Endothelial cell of umbilical vein (primary cell): ENCODE data around the gene CEP44.
"Not testable (repeated sequence)": the region's sequence is repeated elsewhere in the genome, so short reads cannot be mapped to it uniquely, and the experiment has no call there.

Source experiments
- CTCF ChIP-seq, 2 donors: IDR thresholded peaks; 1 replicate in 1 of 2; 2 replicates in 1 of 2; pipeline ENCODE4 v1.5.1; 2011; ENCODE audit warnings: low read length in 2 of 2, mild to moderate bottlenecking in 2 of 2, moderate library complexity in 2 of 2, control low read depth in 1 of 2, inconsistent platforms in 1 of 2, low read depth in 1 of 2; ENCODE audit not compliant: insufficient read depth in 1 of 2; ENCODE audit errors: extremely low read depth in 1 of 2
- EZH2 ChIP-seq: IDR thresholded peaks from 2 replicates; pipeline ENCODE4 v1.6.1; 2012; ENCODE audit warnings: borderline replicate concordance, low read depth, mild to moderate bottlenecking, moderate library complexity, low read length, inconsistent platforms; ENCODE audit not compliant: severe bottlenecking
- POLR2AphosphoS5 ChIP-seq: IDR thresholded peaks from 2 replicates; pipeline ENCODE4 v1.6.1; 2012; ENCODE audit warnings: low read depth, mild to moderate bottlenecking, control low read depth, low read length, moderate library complexity; ENCODE audit not compliant: insufficient read depth

GRCh38 chr4:174363782-174364181 lies 80.1 kb downstream of the CEP44 start:
- not testable (repeated sequence) for TF ChIP-seq POLR2AphosphoS5; CTCF (IDR thresholded peaks at IDR 0.05; ENCODE audit: extremely low read depth in 1 of 2, insufficient read depth in 1 of 2, low read depth in 1 of 2, low read length in 2 of 2); EZH2
